Breast epithelium (tissue), 3 donors: Measurements from ENCODE around the gene KLF12.

Experiments used
- CTCF ChIP-seq, 3 donors: fragments of 450-650 bp; IDR thresholded peaks; one replicate each; pipeline ENCODE4 v1.5.1; 2016 to 2017; ENCODE audit warnings: antibody characterized with exemption in 3 of 3, mild to moderate bottlenecking in 3 of 3, moderate library complexity in 3 of 3
- POLR2A ChIP-seq: fragments of 450-650 bp; IDR thresholded peaks from one replicate; pipeline ENCODE4 v1.6.1; 2016; ENCODE audit warnings: antibody characterized with exemption, mild to moderate bottlenecking, moderate library complexity
- POLR2AphosphoS5 ChIP-seq, 3 donors: sonication (generic); formaldehyde crosslinking; IDR thresholded peaks; one replicate each; pipeline ENCODE4 v1.6.1; 2017; ENCODE audit warnings: antibody characterized with exemption in 3 of 3

GRCh38 chr13:74129500-74130191 lies 4.6 kb downstream of the KLF12 start:
- TF ChIP-seq CTCF (IDR thresholded peaks at IDR 0.05), result no peak
- TF ChIP-seq POLR2AphosphoS5 (IDR thresholded peaks at IDR 0.05), result no peak
- no peak for TF ChIP-seq POLR2A
